T-cell (primary cell): Measurements from ENCODE around the gene PDE8B. TPM values are rescaled to one million over a fixed set of nuclear protein-coding genes. Genes with fewer than 3 reads are reported as not detected.

Experiments used
- ATAC-seq, 4 experiments: fragments of 200-7000 bp in 3 of 4; fragments of 150-1000 bp in 1 of 4; cut with Tn5 transposase; replicated peaks in 1 of 4; 1 replicate in 3 of 4; 2 replicates in 1 of 4; pipeline ENCODE4 v1.10.0; 2021; ENCODE audit warnings: moderate library complexity in 3 of 4, mild to moderate bottlenecking in 2 of 4, moderate number of reproducible peaks in 1 of 4
- CTCF ChIA-PET, 2 donors: fragments of 300-600 bp; sonication (Branson Sonifier 250); formaldehyde crosslinking; loops; one replicate each; lab custom pipeline; 2022; ENCODE audit warnings: antibody characterized with exemption in 2 of 2; lab: Charles Lee
- POLR2A ChIA-PET, 2 donors: fragments of 300-600 bp; sonication (Branson Sonifier 250); formaldehyde crosslinking; loops; one replicate each; lab custom pipeline; 2022; ENCODE audit warnings: antibody characterized with exemption in 2 of 2; lab: Charles Lee
- DNase-seq, 35 experiments: peaks; one replicate each; pipeline versions ENCODE4 v3.0.0 to v3.0.0-alpha.2; 2013 to 2023
- H3K27ac ChIP-seq: one replicate; pipeline ENCODE4 v1.5.1; 2013; ENCODE audit warnings: low read length
- H3K27me3 ChIP-seq, 2 experiments: replicated peaks in 1 of 2; 1 replicate in 1 of 2; 2 replicates in 1 of 2; pipeline versions ENCODE4 v1.6.1 to v1.7.0; 2013; ENCODE audit warnings: low read length in 1 of 2, mixed read lengths in 1 of 2; ENCODE audit not compliant: control insufficient read depth in 2 of 2, insufficient read depth in 2 of 2; ENCODE audit errors: extremely low read depth in 1 of 2
- H3K36me3 ChIP-seq, 2 donors: 1 replicate in 1 of 2; 2 replicates in 1 of 2; pipeline versions ENCODE4 v1.6.1 to v1.7.0; 2013; ENCODE audit warnings: low read length in 1 of 2; ENCODE audit not compliant: control insufficient read depth in 2 of 2, insufficient read depth in 1 of 2; ENCODE audit errors: extremely low read depth in 1 of 2
- H3K4me1 ChIP-seq, 2 experiments: 1 replicate in 1 of 2; 2 replicates in 1 of 2; pipeline versions ENCODE4 v1.6.1 to v1.7.0; 2013; ENCODE audit warnings: low read length in 2 of 2, mixed read lengths in 1 of 2; ENCODE audit not compliant: insufficient read depth in 2 of 2, control insufficient read depth in 1 of 2; ENCODE audit errors: extremely low read depth in 1 of 2
- H3K4me3 ChIP-seq, 2 donors: 1 replicate in 1 of 2; 2 replicates in 1 of 2; pipeline versions ENCODE4 v1.5.1 to v1.7.0; 2013; ENCODE audit warnings: mild to moderate bottlenecking in 2 of 2, low read length in 1 of 2, moderate library complexity in 1 of 2; ENCODE audit not compliant: control insufficient read depth in 1 of 2; ENCODE audit errors: extremely low read depth in 1 of 2
- H3K9me3 ChIP-seq: 2 replicates; pipeline ENCODE4 v1.7.0; 2013
- H3K27ac Mint-ChIP-seq, 2 donors: one replicate each; pipeline ENCODE4 v1.8.0; 2020 to 2021; ENCODE audit warnings: mild to moderate bottlenecking in 2 of 2, mixed read lengths in 2 of 2
- H3K27me3 Mint-ChIP-seq, 2 donors: one replicate each; pipeline ENCODE4 v1.8.0; 2021 to 2022; ENCODE audit warnings: mixed read lengths in 2 of 2
- H3K36me3 Mint-ChIP-seq: one replicate; pipeline ENCODE4 v1.8.0; 2021; ENCODE audit warnings: mixed read lengths
- H3K4me1 Mint-ChIP-seq, 3 donors: one replicate each; pipeline ENCODE4 v1.8.0; 2020 to 2022; ENCODE audit warnings: mixed read lengths in 3 of 3, mild to moderate bottlenecking in 1 of 3
- H3K4me3 Mint-ChIP-seq, 3 donors: one replicate each; pipeline ENCODE4 v1.8.0; 2020 to 2022; ENCODE audit warnings: mild to moderate bottlenecking in 3 of 3, mixed read lengths in 3 of 3, moderate library complexity in 3 of 3
- H3K9me3 Mint-ChIP-seq, 3 donors: one replicate each; pipeline ENCODE4 v1.8.0; 2020 to 2022; ENCODE audit warnings: mixed read lengths in 3 of 3
- WGBS: methylation state at CpG from one replicate; pipeline ENCODE4 v1.1.5; 2013; ENCODE audit warnings: missing lambda C conversion rate; ENCODE audit not compliant: insufficient coverage; 5-methylcytosine and 5-hydroxymethylcytosine counted together
- total RNA-seq, 35 experiments: library from RNA in 6 of 35; stranded (reverse) in 6 of 35; fragments of 120-200 nt in 1 of 35; gene quantifications; one replicate each; pipeline versions ENCODE4 v1.2.1 to v1.2.4 and lab custom pipeline; 2013 to 2026

PDE8B gene
- total RNA-seq, 5 donors from 2014 or later (not counting 1 experiment from before 2014, with no cell fraction given), result 0.15 to 0.66 (median 0.23) TPM; not detected in 2

DNA sequence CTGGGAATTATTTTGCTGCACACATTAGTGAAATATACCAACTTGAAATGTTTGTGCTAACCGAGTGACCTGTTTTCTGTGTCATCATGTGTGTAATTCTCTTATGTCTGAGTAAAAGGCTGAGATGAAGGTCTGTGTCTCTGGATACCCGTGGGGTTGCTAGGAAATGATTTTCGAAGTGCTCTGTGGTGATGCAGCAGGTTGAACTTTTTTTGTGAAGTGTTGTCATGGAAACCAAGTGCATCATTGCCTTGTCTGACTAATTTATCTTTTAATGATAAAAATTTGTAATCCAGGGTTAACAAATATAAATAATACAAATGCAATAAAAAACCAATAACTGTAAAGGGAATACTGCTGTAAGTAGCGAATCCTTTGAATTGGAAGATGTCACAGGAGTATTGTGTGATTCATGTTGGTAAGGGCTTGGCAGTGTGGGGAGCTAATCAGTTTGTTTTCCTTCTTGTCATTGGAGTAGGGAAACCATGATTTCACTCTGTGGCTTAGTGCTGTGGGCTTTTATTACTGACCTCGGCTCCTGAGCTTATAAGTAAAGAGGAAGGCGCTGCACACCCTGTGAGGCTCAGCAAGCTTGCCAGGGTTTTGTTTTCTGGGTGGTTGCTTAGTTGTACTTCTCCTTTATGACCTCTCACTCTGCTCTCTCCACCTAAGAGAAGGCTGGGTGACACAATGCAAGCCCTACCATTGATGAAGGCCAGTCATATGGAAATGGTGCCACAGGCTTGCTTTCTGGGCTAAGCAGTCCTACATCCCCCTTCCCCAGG, 22.3 kb downstream of the PDE8B start:
- 76% methylated on average over 2 of the region's 6 CpGs for WGBS
- CTCF ChIA-PET, result interaction anchor here in 1 of 2 donors (0.7 to 0.9 kb wide), 2 partner anchors 20 to 95 kb away, joined by 3 to 4 read pairs; no protein-coding TSS in a partner anchor
- peak in 1 of 4 experiments; percentile 44 for ATAC-seq

DNA sequence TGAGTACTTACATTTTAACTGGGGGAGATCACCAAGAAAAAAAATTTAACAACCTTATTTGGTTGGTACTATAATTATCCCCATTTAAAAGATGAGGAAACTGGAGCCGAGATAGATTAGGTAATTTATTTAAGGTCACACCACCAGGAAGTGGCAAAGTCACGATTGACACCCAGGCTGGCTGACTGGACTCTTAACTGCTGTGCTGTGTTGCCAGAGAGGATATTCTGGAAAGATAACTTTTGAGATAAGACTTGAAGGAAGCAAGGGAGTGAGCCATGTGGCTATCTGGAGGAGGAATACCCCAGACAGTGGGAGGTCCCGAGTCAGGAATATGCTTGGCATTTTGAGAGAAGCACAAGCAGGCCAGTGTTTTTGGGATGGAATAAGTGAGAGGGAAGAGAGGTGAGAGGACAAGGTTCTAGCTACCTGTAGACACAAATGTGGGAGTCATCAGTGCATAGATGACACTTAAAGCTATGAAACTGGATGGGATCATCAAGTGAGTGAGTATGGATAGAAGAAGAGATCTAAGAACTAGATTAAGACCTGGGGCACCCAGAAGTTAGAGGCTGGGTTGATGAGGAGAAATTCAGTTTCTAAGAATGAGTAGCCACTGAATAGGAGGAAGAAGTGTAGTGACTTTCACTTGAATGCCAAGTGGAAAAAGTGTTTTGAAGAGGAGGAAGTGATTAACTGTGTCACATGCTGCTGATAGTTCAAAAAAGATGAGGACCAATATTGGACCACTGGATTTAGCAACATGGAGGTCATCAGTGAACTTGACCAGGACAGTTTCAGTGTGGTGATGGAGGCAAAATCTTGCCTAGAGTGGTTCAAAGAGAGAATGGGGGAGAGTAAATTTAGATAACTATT, 25.6 kb downstream of the PDE8B start:
- Mint-ChIP-seq H3K27me3 (peaks cover 9 to 16% of the 10 kb centered on the region in 2 donors), H3K36me3 (no peaks in the 10 kb centered on the region), H3K4me3 (no peak overlapping the region), H3K27ac (no peak overlapping the region), H3K9me3 (no peaks in the 10 kb centered on the region), H3K4me1 (peaks cover 0 to 3% (median 3%) of the 10 kb centered on the region in 3 donors)
- Histone ChIP-seq H3K9me3 (no peaks in the 10 kb centered on the region), H3K27ac (no peak overlapping the region), H3K36me3 (no peaks in the 10 kb centered on the region), H3K4me1 (no peaks in the 10 kb centered on the region), H3K27me3 (peaks cover 0 to 3% of the 10 kb centered on the region in 2 experiments), H3K4me3 (no peak overlapping the region)
- POLR2A ChIA-PET, result no interaction called here
- DNase-seq (no peak), ATAC-seq (no peak)
- WGBS, result 60% methylated on average over 2 of the region's 3 CpGs
- CTCF ChIA-PET, result no interaction called here

More for the DNA sequence above, 22.3 kb downstream of the PDE8B start:
- H3K4me3 Mint-ChIP-seq, result no peak overlapping the region
- H3K36me3 Mint-ChIP-seq, result no peaks in the 10 kb centered on the region
- no peak overlapping the region for H3K27ac Mint-ChIP-seq
- POLR2A ChIA-PET, result interaction anchor here in 1 of 2 donors (0.6 kb wide), 1 partner anchor 39 kb away, joined by 3 read pairs; no protein-coding TSS in a partner anchor
- H3K4me3 ChIP-seq, result no peak overlapping the region
- H3K9me3 ChIP-seq, result no peaks in the 10 kb centered on the region
- peaks cover 0 to 6% (median 0%) of the 10 kb centered on the region in 3 donors for H3K9me3 Mint-ChIP-seq
- no peak overlapping the region for H3K27ac ChIP-seq
- peaks cover 0 to 3% of the 10 kb centered on the region in 2 experiments for H3K27me3 ChIP-seq
- peaks cover 0 to 3% (median 3%) of the 10 kb centered on the region in 3 donors for H3K4me1 Mint-ChIP-seq
- peaks cover 9 to 19% of the 10 kb centered on the region in 2 donors for H3K27me3 Mint-ChIP-seq
- peak in 1 of 35 experiments; percentile 17 for DNase-seq
- no peaks in the 10 kb centered on the region for H3K36me3 ChIP-seq
- no peaks in the 10 kb centered on the region for H3K4me1 ChIP-seq

DNA sequence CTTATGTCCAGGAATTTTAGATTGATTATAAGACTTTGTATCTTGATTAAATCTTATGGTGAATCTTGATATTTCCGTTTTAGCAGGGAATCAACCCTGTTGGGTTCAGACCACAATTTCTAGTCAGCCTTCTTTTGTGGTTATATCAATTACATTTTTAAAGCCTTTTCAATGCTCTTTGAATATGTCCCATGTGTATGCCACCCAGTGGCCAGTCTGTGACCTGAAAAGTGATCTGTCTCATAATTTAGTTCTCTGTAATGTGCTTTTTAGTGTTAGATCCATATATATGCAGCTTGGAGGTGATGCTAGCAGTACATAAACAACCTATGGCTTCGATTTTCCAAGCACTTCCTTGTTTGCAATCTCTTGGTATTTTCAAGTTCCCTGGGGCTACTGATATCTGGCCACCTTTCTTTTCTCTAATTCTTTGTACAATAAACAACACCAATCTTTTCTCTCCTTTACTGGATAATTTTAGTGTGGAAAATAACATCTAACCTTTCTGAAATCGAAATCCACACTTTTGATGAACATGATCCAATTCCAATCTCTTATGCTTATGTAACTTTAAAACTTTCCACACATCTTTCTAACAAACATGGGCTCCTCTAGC, 28.8 kb downstream of the PDE8B start:
- DNase-seq (peak in 12 of 35 experiments; percentile 6 to 32 (median 14)), ATAC-seq (peak in 1 of 4 experiments; percentile 38)
- Histone ChIP-seq H3K9me3 (no peaks in the 10 kb centered on the region), H3K4me3 (no peak overlapping the region), H3K36me3 (no peaks in the 10 kb centered on the region), H3K27ac (no peak overlapping the region), H3K4me1 (no peaks in the 10 kb centered on the region), H3K27me3 (no peaks in the 10 kb centered on the region)
- WGBS, result no CpG with 5 or more reads among the region's 3 CpGs
- Mint-ChIP-seq H3K4me3 (no peak overlapping the region), H3K36me3 (no peaks in the 10 kb centered on the region), H3K9me3 (no peaks in the 10 kb centered on the region), H3K4me1 (no peaks in the 10 kb centered on the region), H3K27ac (no peak overlapping the region), H3K27me3 (peaks cover 9 to 14% of the 10 kb centered on the region in 2 donors)
- POLR2A ChIA-PET, result interaction anchor here in 1 of 2 donors (0.6 kb wide), 1 partner anchor 779 kb away, joined by 8 read pairs; no protein-coding TSS in a partner anchor
- CTCF ChIA-PET, result interaction anchor here in 1 of 2 donors (0.6 to 0.7 kb wide), 2 partner anchors 18 to 94 kb away, joined by 3 to 6 read pairs; no protein-coding TSS in a partner anchor

DNA sequence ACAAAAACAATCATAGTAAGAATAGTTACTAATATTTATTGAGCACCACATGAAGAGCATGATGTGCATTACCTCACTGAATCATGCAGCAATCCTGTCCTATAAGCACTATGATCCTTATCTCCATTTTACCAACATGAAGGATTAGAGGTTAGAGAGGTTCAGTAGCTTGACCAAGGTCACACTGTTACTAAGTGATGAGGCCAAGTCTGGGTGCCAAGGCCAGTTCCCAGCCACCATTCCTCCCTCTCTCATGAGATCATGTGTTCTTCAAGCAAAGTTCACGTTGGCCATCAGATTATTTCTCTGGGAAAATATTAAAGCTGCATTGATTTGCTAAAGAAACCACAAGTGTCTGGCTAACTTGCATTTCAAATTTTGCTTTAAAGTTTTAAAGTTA, 31.0 kb downstream of the PDE8B start:
- Histone ChIP-seq H3K27me3 (no peaks in the 10 kb centered on the region), H3K4me1 (no peaks in the 10 kb centered on the region), H3K9me3 (no peaks in the 10 kb centered on the region), H3K36me3 (no peaks in the 10 kb centered on the region), H3K27ac (no peak overlapping the region), H3K4me3 (no peak overlapping the region)
- ChIA-PET POLR2A (interaction anchor here in 1 of 2 donors (0.5 kb wide), 1 partner anchor 262 kb away, joined by 5 read pairs; no protein-coding TSS in a partner anchor), CTCF (no interaction called here)
- DNase-seq, result no peak
- Mint-ChIP-seq H3K36me3 (no peaks in the 10 kb centered on the region), H3K9me3 (no peaks in the 10 kb centered on the region), H3K27ac (no peak overlapping the region), H3K27me3 (peaks cover under 1 to 1% of the 10 kb centered on the region in 2 donors), H3K4me3 (no peak overlapping the region), H3K4me1 (no peaks in the 10 kb centered on the region)
- WGBS, result no CpG with 5 or more reads among the region's 1 CpG
- ATAC-seq, result no peak

DNA sequence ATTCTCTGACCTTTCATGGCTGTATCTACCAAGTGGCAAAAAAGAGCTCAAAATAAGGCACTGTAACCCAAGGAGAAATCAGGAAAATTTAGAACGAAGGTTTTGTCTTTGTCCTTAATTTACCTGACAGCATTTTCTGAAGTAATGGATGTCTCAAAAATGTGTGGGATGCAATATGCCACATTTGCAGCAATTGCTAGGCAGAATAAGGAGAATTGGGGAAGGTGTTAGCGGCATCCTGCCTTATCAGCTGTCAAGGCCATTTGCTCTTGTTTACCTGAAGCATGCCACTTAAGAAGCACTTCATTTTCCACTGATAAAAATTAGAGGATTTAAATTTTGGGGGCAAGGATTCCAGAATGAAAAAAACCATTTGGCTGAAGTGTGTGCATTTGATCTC, 39.0 kb downstream of the PDE8B start:
- Mint-ChIP-seq H3K27me3 (peaks cover 6 to 11% of the 10 kb centered on the region in 2 donors), H3K4me3 (no peak overlapping the region), H3K4me1 (no peaks in the 10 kb centered on the region), H3K9me3 (no peaks in the 10 kb centered on the region), H3K27ac (no peak overlapping the region), H3K36me3 (no peaks in the 10 kb centered on the region)
- H3K4me3 ChIP-seq, result no peak overlapping the region
- ChIA-PET CTCF (interaction anchor here in 1 of 2 donors (0.6 kb wide), 1 partner anchor 105 kb away, joined by 4 read pairs; no protein-coding TSS in a partner anchor), POLR2A (no interaction called here)
- WGBS, result 86% methylated on average over 1 of the region's 2 CpGs
- no peaks in the 10 kb centered on the region for H3K9me3 ChIP-seq
- H3K36me3 ChIP-seq, result no peaks in the 10 kb centered on the region
- no peak overlapping the region for H3K27ac ChIP-seq
- no peaks in the 10 kb centered on the region for H3K27me3 ChIP-seq
- no peak for DNase-seq
- ATAC-seq, result no peak
- no peaks in the 10 kb centered on the region for H3K4me1 ChIP-seq
